HepG2 (cell line): ENCODE data around the gene LZTS2. TPM values are rescaled to one million over a fixed set of nuclear protein-coding genes. Genes with fewer than 3 reads are reported as not detected.

ENCODE experiments used
- BRD4 ChIP-seq: sonication (generic); formaldehyde crosslinking; IDR thresholded peaks from 2 replicates; pipeline ENCODE4 v1.4.0; 2020; ENCODE audit warnings: missing genetic modification reagents
- ELF1 ChIP-seq: sonication (generic); formaldehyde crosslinking; IDR thresholded peaks from 2 replicates; pipeline ENCODE4 v1.4.0; 2020; ENCODE audit warnings: missing genetic modification reagents
- HIVEP1 ChIP-seq: sonication (generic); formaldehyde crosslinking; IDR thresholded peaks from 2 replicates; pipeline ENCODE4 v1.4.0; 2020; ENCODE audit warnings: mild to moderate bottlenecking, missing genetic modification reagents
- NRL ChIP-seq: sonication (generic); formaldehyde crosslinking; IDR thresholded peaks from 2 replicates; pipeline ENCODE4 v1.5.0; 2020; ENCODE audit warnings: missing genetic modification reagents, mild to moderate bottlenecking, moderate library complexity, borderline replicate concordance
- PAX8 ChIP-seq: sonication (generic); formaldehyde crosslinking; IDR thresholded peaks from 2 replicates; pipeline ENCODE4 v1.8.0; 2022; ENCODE audit warnings: mild to moderate bottlenecking, missing genetic modification reagents, borderline replicate concordance
- SUZ12 ChIP-seq: fragments of 150-350 bp; IDR thresholded peaks from 2 replicates; pipeline ENCODE4 v1.6.1; 2014; ENCODE audit warnings: low read depth, low read length
- TMF1 ChIP-seq: sonication (generic); formaldehyde crosslinking; IDR thresholded peaks from 2 replicates; pipeline ENCODE4 v1.8.1; 2022; ENCODE audit warnings: low read depth, missing genetic modification reagents
- ZBTB21 ChIP-seq: sonication (generic); formaldehyde crosslinking; IDR thresholded peaks from 2 replicates; pipeline ENCODE4 v1.4.0; 2020; ENCODE audit warnings: missing genetic modification reagents
- ZBTB49 ChIP-seq: sonication (generic); formaldehyde crosslinking; IDR thresholded peaks from 2 replicates; pipeline ENCODE4 v1.4.0; 2020; ENCODE audit warnings: missing genetic modification reagents, borderline replicate concordance
- ZFP36L2 ChIP-seq: sonication (generic); formaldehyde crosslinking; IDR thresholded peaks from 2 replicates; pipeline ENCODE4 v1.4.0; 2020; ENCODE audit warnings: missing genetic modification reagents
- ZNF225 ChIP-seq: sonication (generic); formaldehyde crosslinking; IDR thresholded peaks from 2 replicates; pipeline ENCODE4 v1.4.0; 2020; ENCODE audit warnings: mild to moderate bottlenecking, missing genetic modification reagents
- ZNF264 ChIP-seq: sonication (generic); formaldehyde crosslinking; IDR thresholded peaks from 2 replicates; pipeline ENCODE4 v1.4.0; 2020; ENCODE audit warnings: missing genetic modification reagents
- ZNF607 ChIP-seq: sonication (generic); formaldehyde crosslinking; IDR thresholded peaks from 2 replicates; pipeline ENCODE4 v1.5.1; 2020; ENCODE audit warnings: missing genetic modification reagents, mild to moderate bottlenecking, borderline replicate concordance
- ZNF639 ChIP-seq: conservative IDR thresholded peaks from 2 replicates; pipeline ENCODE4 v1.6.1; 2018; ENCODE audit warnings: missing genetic modification reagents
- ZNF83 ChIP-seq: sonication (generic); formaldehyde crosslinking; IDR thresholded peaks from 2 replicates; pipeline ENCODE4 v1.4.0; 2020; ENCODE audit warnings: missing genetic modification reagents, mild to moderate bottlenecking, borderline replicate concordance
- polyA plus RNA-seq, 8 experiments: library from polyadenylated mRNA; depleted of rRNA in 3 of 8; stranded (reverse) in 7 of 8; unstranded in 1 of 8; fragments of >200 nt; fragmentation: Illumina TruSeq in 4 of 8; extraction: Trizol in 4 of 8; gene quantifications; 2 replicates each; pipeline versions ENCODE4 v1.2.1 to v1.2.3, GENCODE V29; 2011 to 2016; ENCODE audit warnings: low read depth in 4 of 8, missing spikeins in 1 of 8, mixed read lengths in 1 of 8; ENCODE audit not compliant: insufficient read depth in 1 of 8
- total RNA-seq, 5 experiments: library from RNA; depleted of rRNA; stranded (reverse); fragments of >200 nt; fragmentation: Illumina TruSeq; extraction: Trizol; gene quantifications; 2 replicates each; pipeline ENCODE4 v1.2.3, GENCODE V29; 2016; ENCODE audit warnings: low read depth in 1 of 5
- TF ChIP-seq, protein P1 (sequence below): sonication (generic); formaldehyde crosslinking; IDR thresholded peaks from 2 replicates; pipeline ENCODE4 v1.4.0; 2020; ENCODE audit warnings: missing genetic modification reagents
- TF ChIP-seq, protein P2 (sequence below): sonication (generic); formaldehyde crosslinking; IDR thresholded peaks from 2 replicates; pipeline ENCODE4 v1.5.0; 2020; ENCODE audit warnings: mild to moderate bottlenecking, missing genetic modification reagents
- TF ChIP-seq, protein P3 (sequence below), 2 experiments: fragments of 450-650 bp in 1 of 2; sonication (generic) in 1 of 2; formaldehyde crosslinking; IDR thresholded peaks; 2 replicates each; pipeline versions ENCODE4 v1.5.0 to v1.8.0; 2020 to 2022; ENCODE audit warnings: mild to moderate bottlenecking in 1 of 2, missing genetic modification reagents in 1 of 2

LZTS2 gene
- total and polyA plus RNA-seq, 2 of the 13 experiments (the other 11 are each of a cell fraction or from before 2014, with no cell fraction given), result 43.6 to 65.6 TPM

- TF ChIP-seq ZNF607 (CRISPR knock-in tag) (peak; percentile 47), NRL (no peak; the same call in 1 of the 2 replicates), ELF1 (CRISPR knock-in tag) (no peak), BRD4 (CRISPR knock-in tag) (peak; percentile 35), ZNF639 (CRISPR knock-in tag) (0 out of 2 replicates have a peak, but pooled peaks have one; percentile 70), PAX8 (no peak), ZBTB21 (CRISPR knock-in tag) (no peak), ZFP36L2 (no peak), HIVEP1 (CRISPR knock-in tag) (0 out of 2 replicates have a peak, but pooled peaks have one; percentile 17), TMF1 (no peak), ZNF83 (CRISPR knock-in tag) (0 out of 2 replicates have a peak, but pooled peaks have one; percentile 18), SUZ12 (no peak), ZNF264 (no peak), ZNF225 (CRISPR knock-in tag) (peak; percentile 63; the same call in 1 of the 2 replicates), ZBTB49 (no peak)
- TF ChIP-seq, protein P1, sequence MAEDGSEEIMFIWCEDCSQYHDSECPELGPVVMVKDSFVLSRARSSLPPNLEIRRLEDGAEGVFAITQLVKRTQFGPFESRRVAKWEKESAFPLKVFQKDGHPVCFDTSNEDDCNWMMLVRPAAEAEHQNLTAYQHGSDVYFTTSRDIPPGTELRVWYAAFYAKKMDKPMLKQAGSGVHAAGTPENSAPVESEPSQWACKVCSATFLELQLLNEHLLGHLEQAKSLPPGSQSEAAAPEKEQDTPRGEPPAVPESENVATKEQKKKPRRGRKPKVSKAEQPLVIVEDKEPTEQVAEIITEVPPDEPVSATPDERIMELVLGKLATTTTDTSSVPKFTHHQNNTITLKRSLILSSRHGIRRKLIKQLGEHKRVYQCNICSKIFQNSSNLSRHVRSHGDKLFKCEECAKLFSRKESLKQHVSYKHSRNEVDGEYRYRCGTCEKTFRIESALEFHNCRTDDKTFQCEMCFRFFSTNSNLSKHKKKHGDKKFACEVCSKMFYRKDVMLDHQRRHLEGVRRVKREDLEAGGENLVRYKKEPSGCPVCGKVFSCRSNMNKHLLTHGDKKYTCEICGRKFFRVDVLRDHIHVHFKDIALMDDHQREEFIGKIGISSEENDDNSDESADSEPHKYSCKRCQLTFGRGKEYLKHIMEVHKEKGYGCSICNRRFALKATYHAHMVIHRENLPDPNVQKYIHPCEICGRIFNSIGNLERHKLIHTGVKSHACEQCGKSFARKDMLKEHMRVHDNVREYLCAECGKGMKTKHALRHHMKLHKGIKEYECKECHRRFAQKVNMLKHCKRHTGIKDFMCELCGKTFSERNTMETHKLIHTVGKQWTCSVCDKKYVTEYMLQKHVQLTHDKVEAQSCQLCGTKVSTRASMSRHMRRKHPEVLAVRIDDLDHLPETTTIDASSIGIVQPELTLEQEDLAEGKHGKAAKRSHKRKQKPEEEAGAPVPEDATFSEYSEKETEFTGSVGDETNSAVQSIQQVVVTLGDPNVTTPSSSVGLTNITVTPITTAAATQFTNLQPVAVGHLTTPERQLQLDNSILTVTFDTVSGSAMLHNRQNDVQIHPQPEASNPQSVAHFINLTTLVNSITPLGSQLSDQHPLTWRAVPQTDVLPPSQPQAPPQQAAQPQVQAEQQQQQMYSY (CRISPR knock-in tag), result 0 out of 2 replicates have a peak, but pooled peaks have one; percentile 3
- TF ChIP-seq, protein P2, sequence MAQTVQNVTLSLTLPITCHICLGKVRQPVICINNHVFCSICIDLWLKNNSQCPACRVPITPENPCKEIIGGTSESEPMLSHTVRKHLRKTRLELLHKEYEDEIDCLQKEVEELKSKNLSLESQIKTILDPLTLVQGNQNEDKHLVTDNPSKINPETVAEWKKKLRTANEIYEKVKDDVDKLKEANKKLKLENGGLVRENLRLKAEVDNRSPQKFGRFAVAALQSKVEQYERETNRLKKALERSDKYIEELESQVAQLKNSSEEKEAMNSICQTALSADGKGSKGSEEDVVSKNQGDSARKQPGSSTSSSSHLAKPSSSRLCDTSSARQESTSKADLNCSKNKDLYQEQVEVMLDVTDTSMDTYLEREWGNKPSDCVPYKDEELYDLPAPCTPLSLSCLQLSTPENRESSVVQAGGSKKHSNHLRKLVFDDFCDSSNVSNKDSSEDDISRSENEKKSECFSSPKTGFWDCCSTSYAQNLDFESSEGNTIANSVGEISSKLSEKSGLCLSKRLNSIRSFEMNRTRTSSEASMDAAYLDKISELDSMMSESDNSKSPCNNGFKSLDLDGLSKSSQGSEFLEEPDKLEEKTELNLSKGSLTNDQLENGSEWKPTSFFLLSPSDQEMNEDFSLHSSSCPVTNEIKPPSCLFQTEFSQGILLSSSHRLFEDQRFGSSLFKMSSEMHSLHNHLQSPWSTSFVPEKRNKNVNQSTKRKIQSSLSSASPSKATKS (CRISPR knock-in tag), result no peak
- TF ChIP-seq, protein P3, sequence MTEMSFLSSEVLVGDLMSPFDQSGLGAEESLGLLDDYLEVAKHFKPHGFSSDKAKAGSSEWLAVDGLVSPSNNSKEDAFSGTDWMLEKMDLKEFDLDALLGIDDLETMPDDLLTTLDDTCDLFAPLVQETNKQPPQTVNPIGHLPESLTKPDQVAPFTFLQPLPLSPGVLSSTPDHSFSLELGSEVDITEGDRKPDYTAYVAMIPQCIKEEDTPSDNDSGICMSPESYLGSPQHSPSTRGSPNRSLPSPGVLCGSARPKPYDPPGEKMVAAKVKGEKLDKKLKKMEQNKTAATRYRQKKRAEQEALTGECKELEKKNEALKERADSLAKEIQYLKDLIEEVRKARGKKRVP (CRISPR knock-in tag; IDR thresholded peaks at IDR 0.05), result 0 out of 4 replicates have a peak, but pooled peaks of 1 of the 2 experiments have one; percentile 26
Measured at GRCh38 chr10:100998991-100999741, 442 bp upstream of the LZTS2 start (continued).
